SIG-M5 treated with dmso at 0.1 percent for 504 hours (cell line): ENCODE measurements around the gene CYP26A1.
"Not testable (repeated sequence)": the region's sequence is repeated elsewhere in the genome, so short reads cannot be mapped to it uniquely, and the experiment has no call there.

ENCODE experiments used
- DNase-seq: peaks from one replicate; lab custom pipeline; 2025; ENCODE audit not compliant: unreplicated experiment; lab: John Stamatoyannopoulos, UW

CYP26A1 gene

GRCh38 chr10:93077860-93078337 lies 4.2 kb downstream of the CYP26A1 start:
- no peak for DNase-seq

- no peak for DNase-seq
Measured at GRCh38 chr10:93079663-93080349, 6.1 kb downstream of the CYP26A1 start.

GRCh38 chr10:93080350-93081046 lies 6.8 kb downstream of the CYP26A1 start:
- peak; percentile 27 for DNase-seq

GRCh38 chr10:93081318-93081717 lies 7.6 kb downstream of the CYP26A1 start:
- DNase-seq, result no peak

- DNase-seq, result no peak
Measured at GRCh38 chr10:93081834-93082233, 8.1 kb downstream of the CYP26A1 start.

- DNase-seq, result no peak
Measured at GRCh38 chr10:93083743-93084539, 10.2 kb downstream of the CYP26A1 start.

GRCh38 chr10:93085272-93085859 lies 11.7 kb downstream of the CYP26A1 start:
- no peak for DNase-seq

GRCh38 chr10:93086289-93086688 lies 12.6 kb downstream of the CYP26A1 start:
- no peak for DNase-seq

- no peak for DNase-seq
Measured at GRCh38 chr10:93087846-93088245, 14.2 kb downstream of the CYP26A1 start.

- no peak for DNase-seq
Measured at GRCh38 chr10:93088466-93088865, 14.8 kb downstream of the CYP26A1 start.

- peak; percentile 29 for DNase-seq
Measured at GRCh38 chr10:93090619-93091018, 16.9 kb downstream of the CYP26A1 start.

GRCh38 chr10:93091960-93092359 lies 18.3 kb downstream of the CYP26A1 start:
- DNase-seq, result no peak

- DNase-seq, result no peak
Measured at GRCh38 chr10:93095225-93095624, 21.5 kb downstream of the CYP26A1 start.

GRCh38 chr10:93096901-93097300 lies 23.2 kb downstream of the CYP26A1 start:
- no peak for DNase-seq

GRCh38 chr10:93097386-93097785 lies 23.7 kb downstream of the CYP26A1 start:
- DNase-seq, result no peak

- DNase-seq, result no peak
Measured at GRCh38 chr10:93098816-93099215, 25.1 kb downstream of the CYP26A1 start.

GRCh38 chr10:93099670-93100069 lies 26.0 kb downstream of the CYP26A1 start:
- no peak for DNase-seq

- not testable (repeated sequence) for DNase-seq
Measured at GRCh38 chr10:93101148-93101547, 27.5 kb downstream of the CYP26A1 start.

- DNase-seq, result no peak
Measured at GRCh38 chr10:93103953-93104352, 30.3 kb downstream of the CYP26A1 start.

- DNase-seq, result no peak
Measured at GRCh38 chr10:93106631-93107072, 33.0 kb downstream of the CYP26A1 start.

- no peak for DNase-seq
Measured at GRCh38 chr10:93110472-93111146, 36.9 kb downstream of the CYP26A1 start.
